HG02884 (cell line): ENCODE results near the gene EFCAB9.
"Not testable (repeated sequence)": the region's sequence is repeated elsewhere in the genome, so short reads cannot be mapped to it uniquely, and the experiment has no call there.

ENCODE experiments used
- ATAC-seq: cut with Tn5 transposase; IDR thresholded peaks from one replicate; pipeline ENCODE4 v1.9.1; 2021; ENCODE audit warnings: mild to moderate bottlenecking, moderate library complexity; ENCODE audit not compliant: unreplicated experiment

EFCAB9 gene

GRCh38 chr5:172187118-172188032 lies 6.6 kb upstream of the EFCAB9 start:
- peak; percentile 25 for ATAC-seq

- ATAC-seq: peak; percentile 66
These were observed 5.7 kb upstream of the EFCAB9 start, which contains the start of gene STK10 for GRCh38 chr5:172188033-172188892. Gene STK10 (minus strand): TSS chr5:172188224. CDS start chr5:172188042, 182 bp downstream.

- ATAC-seq: no peak
These were observed 4.9 kb upstream of the EFCAB9 start for GRCh38 chr5:172188893-172189692.

- no peak for ATAC-seq
These were observed 4.2 kb upstream of the EFCAB9 start for GRCh38 chr5:172189693-172190296.

GRCh38 chr5:172194985-172195774 lies 1.2 kb downstream of the EFCAB9 start:
- no peak for ATAC-seq

- not testable (repeated sequence) for ATAC-seq
These were observed 3.8 kb downstream of the EFCAB9 start for GRCh38 chr5:172197775-172198174.

- no peak for ATAC-seq
These were observed 5.5 kb downstream of the EFCAB9 start for GRCh38 chr5:172199446-172199845.

GRCh38 chr5:172200476-172200875 lies 6.5 kb downstream of the EFCAB9 start:
- ATAC-seq: no peak

- not testable (repeated sequence) for ATAC-seq
These were observed 12.0 kb downstream of the EFCAB9 start for GRCh38 chr5:172205984-172206383.

- ATAC-seq: no peak
These were observed 13.5 kb downstream of the EFCAB9 start for GRCh38 chr5:172207511-172207910.

GRCh38 chr5:172209714-172210113 lies 15.7 kb downstream of the EFCAB9 start:
- ATAC-seq: no peak

GRCh38 chr5:172211676-172212075 lies 17.7 kb downstream of the EFCAB9 start:
- ATAC-seq: no peak

- ATAC-seq: no peak
These were observed 19.2 kb downstream of the EFCAB9 start for GRCh38 chr5:172213126-172213525.

- no peak for ATAC-seq
These were observed 22.4 kb downstream of the EFCAB9 start for GRCh38 chr5:172216345-172216744.

- ATAC-seq: no peak
These were observed 25.3 kb downstream of the EFCAB9 start for GRCh38 chr5:172219296-172219695.

- ATAC-seq: peak; percentile 80
These were observed 30.2 kb downstream of the EFCAB9 start for GRCh38 chr5:172223901-172224873.

GRCh38 chr5:172224996-172225395 lies 31.0 kb downstream of the EFCAB9 start:
- ATAC-seq: no peak

- peak; percentile 69 for ATAC-seq
These were observed 35.9 kb downstream of the EFCAB9 start for GRCh38 chr5:172229904-172230303.
